Measurements from ENCODE around the gene CHRD. TPM values are rescaled to one million over a fixed set of nuclear protein-coding genes. Genes with fewer than 3 reads are reported as not detected.

The CHRD gene
- total and polyA plus RNA-seq, 10 of the 15 experiments (the other 5 are each of a cell fraction or from before 2014, with no cell fraction given) = not detected

- H4K20me1 ChIP-seq (ENCODE audit: control insufficient read depth, insufficient read depth) = no peaks in the 10 kb centered on the region
- ATAC-seq (no peak), FAIRE-seq (no peak), DNase-seq (ENCODE audit: low read depth, low spot score) (no peak)
- BruUV-seq (replicated peaks) = no TSS peak
- H2AFZ ChIP-seq (ENCODE audit: control insufficient read depth, low read depth, low read length) = no peak overlapping the region
- H3K27ac ChIP-seq (ENCODE audit: control insufficient read depth, insufficient read depth) = no peak overlapping the region
- ChIA-PET POLR2A (no interaction called here), SMC1A (ENCODE audit: uncharacterized antibody, unreplicated experiment) (interaction anchor here (0.6 to 0.8 kb wide), 2 partner anchors 18 to 222 kb away, joined by 3 read pairs; no protein-coding TSS in a partner anchor), RAD21 (ENCODE audit: unreplicated experiment) (no interaction called here), CTCF (no interaction called here)
- no peak overlapping the region for H3K4me2 ChIP-seq (ENCODE audit: control insufficient read depth, insufficient read depth)
- intact Hi-C loops (cut with micrococcal nuclease; ENCODE audit: unreplicated experiment) = no loop called here
- WGBS (ENCODE audit: insufficient coverage, insufficient replicate concordance, low lambda C conversion rate, missing lambda C conversion rate) = 3% methylated on average over 5 of the region's 5 CpGs
- H3K4me1 ChIP-seq (ENCODE audit: control insufficient read depth, insufficient read depth, low read length) = no peaks in the 10 kb centered on the region
- in situ Hi-C loops (cut with MboI) = no loop called here
- no peak overlapping the region for H3K9ac ChIP-seq (ENCODE audit: control insufficient read depth, insufficient read depth, low read length)
- no peaks in the 10 kb centered on the region for H3K79me2 ChIP-seq (ENCODE audit: control insufficient read depth, insufficient read depth, low read length)
- H3K36me3 ChIP-seq (ENCODE audit: control insufficient read depth in 2 of 2, insufficient read depth in 2 of 2, low read length in 1 of 2) = no peaks in the 10 kb centered on the region
- no peaks in the 10 kb centered on the region for H3K9me3 ChIP-seq (replicated peaks; ENCODE audit: control insufficient read depth, insufficient read depth, low read length)
- peaks cover 0 to 4% of the 10 kb centered on the region in 2 experiments for H3K27me3 ChIP-seq (replicated peaks in 1 of 2; ENCODE audit: control insufficient read depth in 2 of 2, insufficient read depth in 2 of 2, low read length in 1 of 2)
- no peak overlapping the region for H3K4me3 ChIP-seq
- TF ChIP-seq ZBED1 (IDR thresholded peaks at IDR 0.05; ENCODE audit: borderline replicate concordance) (no peak), HCFC1 (IDR thresholded peaks at IDR 0.05; ENCODE audit: low read length) (no peak), BACH1 (IDR thresholded peaks at IDR 0.05; ENCODE audit: borderline replicate concordance) (no peak), USF1 (IDR thresholded peaks at IDR 0.05; ENCODE audit: borderline replicate concordance, extremely low read length, insufficient read depth, low read depth, low read length) (no peak), ETV6 (conservative IDR thresholded peaks at IDR 0.05 in 1 of 2, IDR thresholded peaks at IDR 0.05 in 1 of 2; ENCODE audit: borderline replicate concordance in 1 of 2, low read depth in 1 of 2) (no peak), RELA (IDR thresholded peaks at IDR 0.05; ENCODE audit: borderline replicate concordance, partially characterized antibody) (no peak), HDGF (IDR thresholded peaks at IDR 0.05) (no peak), LARP7 (IDR thresholded peaks at IDR 0.05) (no peak), POLR2A (IDR thresholded peaks at IDR 0.05; ENCODE audit: low read depth, low read length) (no peak)
- TF ChIP-seq, protein P1, sequence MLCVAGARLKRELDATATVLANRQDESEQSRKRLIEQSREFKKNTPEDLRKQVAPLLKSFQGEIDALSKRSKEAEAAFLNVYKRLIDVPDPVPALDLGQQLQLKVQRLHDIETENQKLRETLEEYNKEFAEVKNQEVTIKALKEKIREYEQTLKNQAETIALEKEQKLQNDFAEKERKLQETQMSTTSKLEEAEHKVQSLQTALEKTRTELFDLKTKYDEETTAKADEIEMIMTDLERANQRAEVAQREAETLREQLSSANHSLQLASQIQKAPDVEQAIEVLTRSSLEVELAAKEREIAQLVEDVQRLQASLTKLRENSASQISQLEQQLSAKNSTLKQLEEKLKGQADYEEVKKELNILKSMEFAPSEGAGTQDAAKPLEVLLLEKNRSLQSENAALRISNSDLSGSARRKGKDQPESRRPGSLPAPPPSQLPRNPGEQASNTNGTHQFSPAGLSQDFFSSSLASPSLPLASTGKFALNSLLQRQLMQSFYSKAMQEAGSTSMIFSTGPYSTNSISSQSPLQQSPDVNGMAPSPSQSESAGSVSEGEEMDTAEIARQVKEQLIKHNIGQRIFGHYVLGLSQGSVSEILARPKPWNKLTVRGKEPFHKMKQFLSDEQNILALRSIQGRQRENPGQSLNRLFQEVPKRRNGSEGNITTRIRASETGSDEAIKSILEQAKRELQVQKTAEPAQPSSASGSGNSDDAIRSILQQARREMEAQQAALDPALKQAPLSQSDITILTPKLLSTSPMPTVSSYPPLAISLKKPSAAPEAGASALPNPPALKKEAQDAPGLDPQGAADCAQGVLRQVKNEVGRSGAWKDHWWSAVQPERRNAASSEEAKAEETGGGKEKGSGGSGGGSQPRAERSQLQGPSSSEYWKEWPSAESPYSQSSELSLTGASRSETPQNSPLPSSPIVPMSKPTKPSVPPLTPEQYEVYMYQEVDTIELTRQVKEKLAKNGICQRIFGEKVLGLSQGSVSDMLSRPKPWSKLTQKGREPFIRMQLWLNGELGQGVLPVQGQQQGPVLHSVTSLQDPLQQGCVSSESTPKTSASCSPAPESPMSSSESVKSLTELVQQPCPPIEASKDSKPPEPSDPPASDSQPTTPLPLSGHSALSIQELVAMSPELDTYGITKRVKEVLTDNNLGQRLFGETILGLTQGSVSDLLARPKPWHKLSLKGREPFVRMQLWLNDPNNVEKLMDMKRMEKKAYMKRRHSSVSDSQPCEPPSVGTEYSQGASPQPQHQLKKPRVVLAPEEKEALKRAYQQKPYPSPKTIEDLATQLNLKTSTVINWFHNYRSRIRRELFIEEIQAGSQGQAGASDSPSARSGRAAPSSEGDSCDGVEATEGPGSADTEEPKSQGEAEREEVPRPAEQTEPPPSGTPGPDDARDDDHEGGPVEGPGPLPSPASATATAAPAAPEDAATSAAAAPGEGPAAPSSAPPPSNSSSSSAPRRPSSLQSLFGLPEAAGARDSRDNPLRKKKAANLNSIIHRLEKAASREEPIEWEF (IDR thresholded peaks at IDR 0.05; ENCODE audit: insufficient replicate concordance, low read depth, low read length) = no peak
- TF ChIP-seq, protein P2, sequence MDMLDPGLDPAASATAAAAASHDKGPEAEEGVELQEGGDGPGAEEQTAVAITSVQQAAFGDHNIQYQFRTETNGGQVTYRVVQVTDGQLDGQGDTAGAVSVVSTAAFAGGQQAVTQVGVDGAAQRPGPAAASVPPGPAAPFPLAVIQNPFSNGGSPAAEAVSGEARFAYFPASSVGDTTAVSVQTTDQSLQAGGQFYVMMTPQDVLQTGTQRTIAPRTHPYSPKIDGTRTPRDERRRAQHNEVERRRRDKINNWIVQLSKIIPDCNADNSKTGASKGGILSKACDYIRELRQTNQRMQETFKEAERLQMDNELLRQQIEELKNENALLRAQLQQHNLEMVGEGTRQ (IDR thresholded peaks at IDR 0.05; ENCODE audit: borderline replicate concordance, low read depth, low read length) = no peak
Observed at GRCh38 chr3:184389384-184389783, 9.5 kb downstream of the CHRD start.

All from GM12878 (cell line).